Neural cell (in vitro differentiated cells): ENCODE results near the gene HYCC1. TPM values are rescaled to one million over a fixed set of nuclear protein-coding genes. Genes with fewer than 3 reads are reported as not detected.

Experiments
- H2AFZ ChIP-seq: fragments of 200-600, 300-800 bp; sonication (generic), shearing (Covaris generic); 2 replicates; pipeline ENCODE4 v1.6.0; 2014; ENCODE audit warnings: low read depth, mild to moderate bottlenecking, antibody characterized with exemption, low read length, moderate library complexity
- H3F3A ChIP-seq: fragments of 200-600 bp; shearing (Covaris generic); 2 replicates; pipeline ENCODE4 v1.6.1; 2016; ENCODE audit warnings: mild to moderate bottlenecking, moderate library complexity, mixed read lengths, antibody characterized with exemption, low read length; ENCODE audit not compliant: insufficient read depth, poor library complexity, severe bottlenecking
- H3K27ac ChIP-seq: fragments of 200-600, 300-800 bp; sonication (generic), shearing (Covaris generic); 2 replicates; pipeline ENCODE4 v1.5.1; 2014; ENCODE audit warnings: mild to moderate bottlenecking, low read length, moderate library complexity
- H3K27me3 ChIP-seq: fragments of 300-800, 200-600 bp; sonication (generic), shearing (Covaris generic); 2 replicates; pipeline ENCODE4 v1.6.0; 2014; ENCODE audit warnings: mild to moderate bottlenecking, low read depth, low read length, moderate library complexity; ENCODE audit not compliant: insufficient read depth
- H3K36me3 ChIP-seq: fragments of 300-800, 200-600 bp; sonication (generic), shearing (Covaris generic); 2 replicates; pipeline ENCODE4 v1.5.1; 2014; ENCODE audit warnings: mild to moderate bottlenecking, antibody characterized with exemption, low read length, moderate library complexity; ENCODE audit not compliant: insufficient read depth
- H3K4me2 ChIP-seq: fragments of 300-800, 200-600 bp; sonication (generic), shearing (Covaris generic); 2 replicates; pipeline ENCODE4 v1.6.0; 2014; ENCODE audit warnings: mild to moderate bottlenecking, low read length
- H3K4me3 ChIP-seq: fragments of 300-800, 200-600 bp; sonication (generic), shearing (Covaris generic); 2 replicates; pipeline ENCODE4 v1.5.1; 2014; ENCODE audit warnings: mild to moderate bottlenecking, low read length, moderate library complexity
- H3K79me2 ChIP-seq: fragments of 200-600 bp; shearing (Covaris generic); replicated peaks from 2 replicates; pipeline ENCODE4 v1.6.0; 2014; ENCODE audit warnings: mild to moderate bottlenecking, low read length, moderate library complexity; ENCODE audit not compliant: insufficient read depth
- H3K9ac ChIP-seq: fragments of 300-800, 200-600 bp; sonication (generic), shearing (Covaris generic); 2 replicates; pipeline ENCODE4 v1.6.1; 2016; ENCODE audit warnings: mild to moderate bottlenecking, low read length, mixed read lengths
- H3K9me2 ChIP-seq: fragments of 200-600 bp; shearing (Covaris generic); 2 replicates; pipeline ENCODE4 v1.6.1; 2016; ENCODE audit warnings: mild to moderate bottlenecking, low read length, mixed read lengths; ENCODE audit not compliant: insufficient read depth
- H3K9me3 ChIP-seq: fragments of 200-600, 300-800 bp; sonication (generic), shearing (Covaris generic); 2 replicates; pipeline ENCODE4 v1.6.1; 2016; ENCODE audit warnings: mild to moderate bottlenecking, mixed run types, low read length, moderate library complexity, mixed read lengths
- H4K20me1 ChIP-seq: fragments of 200-600 bp; shearing (Covaris generic); 2 replicates; pipeline ENCODE4 v1.6.1; 2016; ENCODE audit warnings: mild to moderate bottlenecking, mixed run types; ENCODE audit not compliant: insufficient read depth
- EP300 ChIP-seq: fragments of 450-650 bp; conservative IDR thresholded peaks from 2 replicates; pipeline ENCODE4 v1.6.1; 2014; ENCODE audit warnings: antibody characterized with exemption, mild to moderate bottlenecking, moderate library complexity; ENCODE audit not compliant: poor library complexity, severe bottlenecking
- EZH2 ChIP-seq: fragments of 200-600, 300-800 bp; shearing (Covaris generic), sonication (generic); IDR thresholded peaks from 2 replicates; pipeline ENCODE4 v1.6.1; 2014; ENCODE audit warnings: antibody characterized with exemption, low read length, borderline replicate concordance, mild to moderate bottlenecking; ENCODE audit not compliant: insufficient read depth, poor library complexity, severe bottlenecking
- MXI1 ChIP-seq: fragments of 450-650 bp; conservative IDR thresholded peaks from 2 replicates; pipeline ENCODE4 v1.6.1; 2014; ENCODE audit warnings: antibody characterized with exemption, mild to moderate bottlenecking; ENCODE audit not compliant: poor library complexity, severe bottlenecking
- POLR2AphosphoS5 ChIP-seq: IDR thresholded peaks from 2 replicates; pipeline ENCODE4 v1.6.1; 2012
- RAD21 ChIP-seq: fragments of 450-650 bp; conservative IDR thresholded peaks from 2 replicates; pipeline ENCODE4 v1.6.1; 2014; ENCODE audit warnings: antibody characterized with exemption, mild to moderate bottlenecking, moderate library complexity
- SMC3 ChIP-seq: fragments of 450-650 bp; conservative IDR thresholded peaks from 2 replicates; pipeline ENCODE4 v1.6.1; 2014; ENCODE audit warnings: antibody characterized with exemption, mild to moderate bottlenecking, moderate library complexity; ENCODE audit not compliant: poor library complexity
- TAF1 ChIP-seq: IDR thresholded peaks from 2 replicates; pipeline ENCODE4 v1.6.1; 2012; ENCODE audit warnings: low read depth
- polyA plus RNA-seq: library from polyadenylated mRNA; depleted of rRNA; stranded (reverse); fragments of >200 nt; gene quantifications from 2 replicates; pipeline ENCODE4 v1.2.3, GENCODE V29; 2014
- TF ChIP-seq, protein P1 (sequence below): IDR thresholded peaks from 2 replicates; pipeline ENCODE4 v1.6.1; 2012; ENCODE audit warnings: borderline replicate concordance
- TF ChIP-seq, protein P2 (sequence below): fragments of 450-650 bp; IDR thresholded peaks from 2 replicates; pipeline ENCODE4 v1.5.1; 2014; ENCODE audit warnings: antibody characterized with exemption, mild to moderate bottlenecking, moderate library complexity; ENCODE audit not compliant: poor library complexity, severe bottlenecking

The HYCC1 gene
- polyA plus RNA-seq, 1 donor from 2014 or later, result 12.3 TPM

DNA sequence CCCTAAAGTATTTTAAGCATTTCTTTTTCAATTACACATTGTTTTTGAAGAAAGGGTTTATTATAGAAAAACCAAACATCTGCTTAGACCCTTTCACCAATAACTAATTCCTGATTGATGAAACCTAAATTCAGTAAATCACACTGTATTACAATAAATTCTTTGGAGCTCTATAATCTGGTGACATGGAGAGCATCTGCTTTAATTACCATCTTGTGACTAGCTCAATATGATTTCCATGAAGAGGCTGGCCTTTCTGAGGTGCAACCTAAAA, 9.7 kb downstream of the HYCC1 start:
- H3K9me2 ChIP-seq, result no peaks in the 10 kb centered on the region

DNA sequence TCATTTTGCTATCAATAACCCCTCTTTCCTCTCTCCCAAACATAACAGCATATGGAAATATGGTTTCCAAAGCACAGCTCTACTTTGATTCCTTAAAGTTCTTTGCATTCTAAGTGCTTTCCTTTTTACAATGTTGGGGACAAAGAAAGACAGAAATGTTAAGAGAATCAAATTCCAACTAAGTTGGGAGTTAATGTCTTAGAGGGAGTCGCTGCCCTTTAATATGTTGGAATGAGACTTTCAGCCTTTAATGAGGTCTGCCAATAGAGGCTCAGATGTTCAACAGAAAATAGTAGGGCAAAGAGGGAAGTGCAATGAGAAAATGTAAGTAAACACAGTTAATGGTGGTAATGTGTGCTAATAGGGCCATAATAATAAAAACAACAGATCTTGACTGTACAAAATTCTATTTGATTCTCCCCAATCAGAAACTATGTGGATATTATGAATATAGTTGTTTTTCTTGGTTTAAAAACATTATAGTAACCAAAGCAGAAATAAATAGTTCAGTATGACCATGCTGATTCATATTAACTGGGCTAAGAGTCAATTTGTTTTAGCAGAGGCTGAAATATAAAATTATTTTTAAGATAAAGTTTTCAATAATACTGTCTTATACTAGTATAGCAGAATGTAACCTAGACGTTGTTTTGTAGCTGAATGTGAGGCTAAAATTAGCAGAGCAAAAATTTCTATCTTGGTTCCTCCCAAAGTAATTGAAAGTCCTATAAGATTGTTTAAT, 10.3 kb downstream of the HYCC1 start:
- Histone ChIP-seq H3K36me3 (no peaks in the 10 kb centered on the region), H2AFZ (no peak overlapping the region), H3K27ac (no peak overlapping the region), H3K9me2 (no peaks in the 10 kb centered on the region), H3K27me3 (no peaks in the 10 kb centered on the region), H3F3A (no peaks in the 10 kb centered on the region), H4K20me1 (no peaks in the 10 kb centered on the region), H3K9ac (no peak overlapping the region), H3K79me2 (peaks cover 2% of the 10 kb centered on the region), H3K4me2 (no peak overlapping the region), H3K9me3 (no peaks in the 10 kb centered on the region), H3K4me3 (no peak overlapping the region)
- TF ChIP-seq, protein P1, sequence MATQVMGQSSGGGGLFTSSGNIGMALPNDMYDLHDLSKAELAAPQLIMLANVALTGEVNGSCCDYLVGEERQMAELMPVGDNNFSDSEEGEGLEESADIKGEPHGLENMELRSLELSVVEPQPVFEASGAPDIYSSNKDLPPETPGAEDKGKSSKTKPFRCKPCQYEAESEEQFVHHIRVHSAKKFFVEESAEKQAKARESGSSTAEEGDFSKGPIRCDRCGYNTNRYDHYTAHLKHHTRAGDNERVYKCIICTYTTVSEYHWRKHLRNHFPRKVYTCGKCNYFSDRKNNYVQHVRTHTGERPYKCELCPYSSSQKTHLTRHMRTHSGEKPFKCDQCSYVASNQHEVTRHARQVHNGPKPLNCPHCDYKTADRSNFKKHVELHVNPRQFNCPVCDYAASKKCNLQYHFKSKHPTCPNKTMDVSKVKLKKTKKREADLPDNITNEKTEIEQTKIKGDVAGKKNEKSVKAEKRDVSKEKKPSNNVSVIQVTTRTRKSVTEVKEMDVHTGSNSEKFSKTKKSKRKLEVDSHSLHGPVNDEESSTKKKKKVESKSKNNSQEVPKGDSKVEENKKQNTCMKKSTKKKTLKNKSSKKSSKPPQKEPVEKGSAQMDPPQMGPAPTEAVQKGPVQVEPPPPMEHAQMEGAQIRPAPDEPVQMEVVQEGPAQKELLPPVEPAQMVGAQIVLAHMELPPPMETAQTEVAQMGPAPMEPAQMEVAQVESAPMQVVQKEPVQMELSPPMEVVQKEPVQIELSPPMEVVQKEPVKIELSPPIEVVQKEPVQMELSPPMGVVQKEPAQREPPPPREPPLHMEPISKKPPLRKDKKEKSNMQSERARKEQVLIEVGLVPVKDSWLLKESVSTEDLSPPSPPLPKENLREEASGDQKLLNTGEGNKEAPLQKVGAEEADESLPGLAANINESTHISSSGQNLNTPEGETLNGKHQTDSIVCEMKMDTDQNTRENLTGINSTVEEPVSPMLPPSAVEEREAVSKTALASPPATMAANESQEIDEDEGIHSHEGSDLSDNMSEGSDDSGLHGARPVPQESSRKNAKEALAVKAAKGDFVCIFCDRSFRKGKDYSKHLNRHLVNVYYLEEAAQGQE, result no peak
- TF ChIP-seq, protein P2, sequence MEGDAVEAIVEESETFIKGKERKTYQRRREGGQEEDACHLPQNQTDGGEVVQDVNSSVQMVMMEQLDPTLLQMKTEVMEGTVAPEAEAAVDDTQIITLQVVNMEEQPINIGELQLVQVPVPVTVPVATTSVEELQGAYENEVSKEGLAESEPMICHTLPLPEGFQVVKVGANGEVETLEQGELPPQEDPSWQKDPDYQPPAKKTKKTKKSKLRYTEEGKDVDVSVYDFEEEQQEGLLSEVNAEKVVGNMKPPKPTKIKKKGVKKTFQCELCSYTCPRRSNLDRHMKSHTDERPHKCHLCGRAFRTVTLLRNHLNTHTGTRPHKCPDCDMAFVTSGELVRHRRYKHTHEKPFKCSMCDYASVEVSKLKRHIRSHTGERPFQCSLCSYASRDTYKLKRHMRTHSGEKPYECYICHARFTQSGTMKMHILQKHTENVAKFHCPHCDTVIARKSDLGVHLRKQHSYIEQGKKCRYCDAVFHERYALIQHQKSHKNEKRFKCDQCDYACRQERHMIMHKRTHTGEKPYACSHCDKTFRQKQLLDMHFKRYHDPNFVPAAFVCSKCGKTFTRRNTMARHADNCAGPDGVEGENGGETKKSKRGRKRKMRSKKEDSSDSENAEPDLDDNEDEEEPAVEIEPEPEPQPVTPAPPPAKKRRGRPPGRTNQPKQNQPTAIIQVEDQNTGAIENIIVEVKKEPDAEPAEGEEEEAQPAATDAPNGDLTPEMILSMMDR, result no peak
- TF ChIP-seq RAD21, result no peak
- no peak for TF ChIP-seq SMC3
- TF ChIP-seq POLR2AphosphoS5, result no peak
- no peak for TF ChIP-seq EP300
- no peak for TF ChIP-seq TAF1
- no peak for TF ChIP-seq MXI1

More for the DNA sequence above, 9.7 kb downstream of the HYCC1 start:
- H4K20me1 ChIP-seq, result no peaks in the 10 kb centered on the region
- no peak for TF ChIP-seq TAF1
- TF ChIP-seq EP300, result no peak
- TF ChIP-seq, protein P2, result no peak
- no peak for TF ChIP-seq SMC3
- TF ChIP-seq POLR2AphosphoS5, result no peak
- no peak for TF ChIP-seq RAD21
- TF ChIP-seq EZH2, result no peak
- TF ChIP-seq, protein P1, result no peak
- no peak for TF ChIP-seq MXI1
- H3K4me2 ChIP-seq, result no peak overlapping the region
- no peaks in the 10 kb centered on the region for H3K9me3 ChIP-seq
- H3F3A ChIP-seq, result no peaks in the 10 kb centered on the region
- no peak overlapping the region for H3K9ac ChIP-seq
- no peak overlapping the region for H2AFZ ChIP-seq
- H3K36me3 ChIP-seq, result no peaks in the 10 kb centered on the region
- no peak overlapping the region for H3K4me3 ChIP-seq
- no peaks in the 10 kb centered on the region for H3K27me3 ChIP-seq
- peaks cover 3% of the 10 kb centered on the region for H3K79me2 ChIP-seq
- H3K27ac ChIP-seq, result no peak overlapping the region
